ENCODE measurements around the gene CARHSP1.

The CARHSP1 gene

DNA sequence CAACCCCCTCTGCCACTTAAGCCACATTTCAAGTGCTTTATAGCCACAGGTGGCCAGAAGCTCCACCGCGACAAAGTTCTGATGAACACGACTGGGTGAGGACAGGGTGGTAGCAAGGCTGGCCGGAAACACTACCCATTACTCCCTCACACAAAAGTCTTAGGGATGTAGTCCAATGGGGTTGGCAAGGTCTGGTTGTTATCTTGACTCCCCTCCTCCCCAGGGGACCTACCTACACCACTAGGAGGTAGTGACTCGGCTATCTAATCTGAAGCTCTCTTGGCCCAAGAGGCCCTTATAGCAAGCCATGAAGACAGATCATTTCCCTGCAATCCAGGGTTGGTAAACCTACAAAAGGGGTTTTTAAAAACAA is 21.7 kb upstream of the CARHSP1 start:
- no peak for DNase-seq (ENCODE audit: low spot score)
- TF ChIP-seq, protein P1, sequence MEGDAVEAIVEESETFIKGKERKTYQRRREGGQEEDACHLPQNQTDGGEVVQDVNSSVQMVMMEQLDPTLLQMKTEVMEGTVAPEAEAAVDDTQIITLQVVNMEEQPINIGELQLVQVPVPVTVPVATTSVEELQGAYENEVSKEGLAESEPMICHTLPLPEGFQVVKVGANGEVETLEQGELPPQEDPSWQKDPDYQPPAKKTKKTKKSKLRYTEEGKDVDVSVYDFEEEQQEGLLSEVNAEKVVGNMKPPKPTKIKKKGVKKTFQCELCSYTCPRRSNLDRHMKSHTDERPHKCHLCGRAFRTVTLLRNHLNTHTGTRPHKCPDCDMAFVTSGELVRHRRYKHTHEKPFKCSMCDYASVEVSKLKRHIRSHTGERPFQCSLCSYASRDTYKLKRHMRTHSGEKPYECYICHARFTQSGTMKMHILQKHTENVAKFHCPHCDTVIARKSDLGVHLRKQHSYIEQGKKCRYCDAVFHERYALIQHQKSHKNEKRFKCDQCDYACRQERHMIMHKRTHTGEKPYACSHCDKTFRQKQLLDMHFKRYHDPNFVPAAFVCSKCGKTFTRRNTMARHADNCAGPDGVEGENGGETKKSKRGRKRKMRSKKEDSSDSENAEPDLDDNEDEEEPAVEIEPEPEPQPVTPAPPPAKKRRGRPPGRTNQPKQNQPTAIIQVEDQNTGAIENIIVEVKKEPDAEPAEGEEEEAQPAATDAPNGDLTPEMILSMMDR (IDR thresholded peaks at IDR 0.05; ENCODE audit: extremely low read depth, missing control alignments), result no peak

DNA sequence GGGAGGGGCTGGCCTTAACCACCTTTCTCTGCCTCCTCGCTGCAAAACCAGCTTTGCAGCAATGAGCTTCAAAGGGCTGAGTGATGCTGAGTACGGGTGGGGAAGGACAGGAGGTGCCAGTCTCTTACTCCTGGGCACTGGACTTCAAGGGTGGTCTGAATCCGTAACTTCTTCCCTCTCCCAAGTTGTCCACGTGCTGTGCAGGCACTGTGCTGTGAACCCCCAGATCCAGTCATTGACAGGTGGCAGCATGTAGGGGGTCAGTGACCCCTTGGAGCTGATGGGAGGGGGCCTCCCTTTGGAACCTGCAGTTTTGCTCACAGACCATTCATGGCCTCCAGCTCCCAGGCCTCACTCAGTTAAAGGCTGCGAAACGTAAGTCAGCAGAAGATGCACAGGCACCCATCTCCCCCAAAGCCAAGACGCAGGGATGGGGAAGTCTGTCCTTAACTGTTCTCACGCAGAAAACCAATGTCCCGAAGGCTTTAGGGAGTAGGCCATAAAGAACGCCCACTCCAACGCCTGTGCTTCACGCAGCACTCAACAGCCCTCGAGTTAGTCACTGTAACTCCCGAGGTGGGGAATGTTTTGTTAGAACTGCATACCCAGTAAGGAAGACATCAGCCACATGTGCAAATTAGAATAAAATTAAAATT is 21.2 kb upstream of the CARHSP1 start:
- TF ChIP-seq, protein P1 (IDR thresholded peaks at IDR 0.05; ENCODE audit: extremely low read depth, missing control alignments), result no peak
- DNase-seq (ENCODE audit: low spot score), result no peak

DNA sequence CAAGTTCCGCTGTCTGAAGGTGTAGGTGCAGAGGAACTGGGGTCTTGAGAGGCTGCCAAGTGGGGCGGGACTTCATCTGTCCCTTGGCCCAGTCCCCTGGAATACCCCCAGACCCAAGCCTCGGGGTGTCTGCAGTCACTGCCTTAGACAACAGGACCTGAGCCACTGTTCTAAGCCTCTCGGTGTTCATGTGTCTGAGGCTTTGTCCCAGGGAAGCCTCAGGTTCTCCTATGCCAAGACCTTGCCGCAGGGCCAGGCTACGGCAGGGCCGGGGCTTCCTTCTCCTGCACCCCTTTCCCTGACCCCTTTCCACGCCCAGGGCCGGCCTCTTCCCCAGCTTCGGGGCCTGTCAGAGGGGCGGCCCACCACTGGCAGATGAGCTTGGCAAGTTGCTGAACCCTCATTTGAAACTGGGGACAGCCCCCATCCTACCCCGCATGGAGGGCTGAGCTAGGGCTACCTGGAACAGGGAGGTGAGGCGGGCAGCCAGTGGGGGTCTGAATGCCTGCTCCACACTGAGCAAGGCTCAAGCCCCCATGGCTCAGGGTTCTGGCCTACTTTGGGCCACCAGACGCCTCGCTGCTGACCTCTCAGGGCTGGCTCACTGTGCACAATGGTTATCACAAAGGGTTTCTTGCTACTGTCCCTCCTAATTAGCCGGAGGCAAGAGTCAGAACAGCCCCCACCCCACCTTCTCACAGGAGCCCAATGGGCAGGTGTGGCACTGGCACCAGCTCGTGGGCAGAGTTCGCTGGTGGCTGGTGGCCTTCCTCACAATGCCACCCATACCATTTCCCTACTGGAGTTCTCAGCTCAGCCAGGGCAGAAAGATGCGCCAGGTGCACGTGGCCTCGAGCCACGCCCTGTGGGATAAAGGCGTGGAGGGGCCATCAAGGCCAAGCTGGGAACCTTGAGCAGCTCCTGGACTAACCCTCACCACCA is 20.4 kb upstream of the CARHSP1 start:
- TF ChIP-seq, protein P1 (IDR thresholded peaks at IDR 0.05; ENCODE audit: extremely low read depth, missing control alignments), result no peak
- no peak for DNase-seq (ENCODE audit: low spot score)

DNA sequence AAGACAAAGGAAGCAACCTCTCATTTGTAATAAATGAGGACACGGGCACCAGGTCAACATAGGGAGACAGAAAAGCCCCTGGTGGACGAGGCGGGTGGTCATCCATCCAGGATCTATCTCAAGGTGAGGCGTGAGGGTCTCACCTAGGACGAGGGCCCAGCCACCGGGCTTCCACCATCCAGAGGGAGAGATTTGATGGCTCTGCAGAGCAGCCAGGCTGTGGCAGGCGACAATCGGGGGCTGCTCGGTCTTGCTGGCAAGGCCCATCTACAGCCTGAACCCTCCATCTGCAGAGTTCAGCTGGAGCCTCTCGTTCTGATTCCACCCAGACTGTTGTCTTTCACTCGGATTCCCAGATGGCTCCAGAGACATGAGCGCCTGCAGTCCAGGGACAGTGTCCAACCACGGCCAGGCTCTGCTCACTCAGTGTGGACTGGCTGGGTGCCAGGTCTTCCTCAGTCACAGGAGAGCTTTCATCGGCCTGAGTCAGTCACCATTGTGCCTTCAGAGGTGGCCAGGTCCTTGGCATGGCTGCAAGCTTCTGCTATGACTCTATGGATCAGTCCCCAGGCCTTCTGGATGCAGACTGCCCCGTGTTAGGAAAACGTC is 19.2 kb upstream of the CARHSP1 start:
- no peak for DNase-seq (ENCODE audit: low spot score)

DNA sequence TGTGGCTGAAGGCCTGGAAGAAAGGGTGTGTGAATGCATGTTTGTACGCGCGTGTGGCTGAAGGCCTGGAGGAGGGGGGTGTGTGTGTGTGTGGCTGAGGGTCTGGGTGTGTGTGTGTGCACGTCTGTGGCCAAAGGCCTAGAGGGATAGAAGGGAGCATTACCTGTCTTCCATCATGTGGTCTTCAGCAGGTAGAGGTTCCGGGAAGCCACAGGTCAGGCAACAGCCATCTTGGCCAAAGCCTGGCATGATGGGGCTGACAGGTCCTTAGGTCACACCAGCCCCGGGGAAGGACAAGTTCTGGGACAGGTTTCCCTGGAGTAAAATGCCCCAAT is 18.6 kb upstream of the CARHSP1 start:
- TF ChIP-seq, protein P1 (IDR thresholded peaks at IDR 0.05; ENCODE audit: extremely low read depth, missing control alignments), result no peak
- no peak for DNase-seq (ENCODE audit: low spot score)

More for the DNA sequence above, 19.2 kb upstream of the CARHSP1 start:
- TF ChIP-seq, protein P1 (IDR thresholded peaks at IDR 0.05; ENCODE audit: extremely low read depth, missing control alignments), result no peak

DNA sequence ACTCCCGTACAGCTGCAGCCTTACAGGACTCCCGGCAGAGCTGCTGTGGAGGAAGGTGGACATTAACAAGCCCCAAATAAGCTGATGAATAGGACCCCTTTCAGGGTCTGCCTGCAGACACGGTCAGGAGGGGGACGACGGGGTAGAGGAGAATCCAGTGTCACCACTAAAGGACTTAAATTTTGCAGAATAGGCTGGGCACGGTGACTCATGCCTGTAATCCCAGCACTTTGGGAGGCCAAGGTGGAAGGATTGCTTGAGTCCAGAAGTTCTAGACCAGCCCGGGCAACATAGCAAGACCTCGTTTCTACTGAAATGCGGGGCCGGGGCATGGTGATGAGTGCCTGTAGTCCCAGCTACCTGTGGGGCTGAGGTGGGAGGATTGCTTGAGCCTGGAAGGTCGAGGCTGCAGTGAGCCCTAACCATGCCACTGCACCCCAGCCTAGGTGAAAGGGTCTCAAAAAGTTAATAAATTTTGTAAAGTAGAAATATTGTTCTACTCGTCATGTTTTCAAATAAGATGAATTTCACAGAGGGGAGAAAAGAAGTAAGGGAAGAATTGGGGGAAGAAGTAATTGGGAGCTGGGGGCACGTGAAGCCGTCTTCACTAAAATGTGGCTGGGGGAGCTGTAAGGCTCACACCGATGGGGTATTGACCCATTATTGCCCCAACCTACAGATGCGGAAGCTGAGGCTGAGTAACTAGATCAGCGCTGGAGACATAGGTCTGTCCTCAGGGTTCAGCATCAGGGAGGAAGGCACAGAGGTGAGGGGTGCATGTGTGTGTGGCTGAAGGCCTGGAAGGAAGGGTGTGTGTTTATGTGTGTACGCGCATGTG is 18.0 kb upstream of the CARHSP1 start:
- no peak for DNase-seq (ENCODE audit: low spot score)
- TF ChIP-seq, protein P1 (IDR thresholded peaks at IDR 0.05; ENCODE audit: extremely low read depth, missing control alignments), result no peak

All from GM20000 (cell line).